Adrenal gland (tissue), 12 donors: ENCODE data around the gene SLC30A4. TPM values are rescaled to one million over a fixed set of nuclear protein-coding genes. Genes with fewer than 3 reads are reported as not detected.

ENCODE experiments used
- DNase-seq, 7 donors: peaks; one replicate each; pipeline ENCODE4 v3.0.0-alpha.2; 2019 to 2020
- H3K27ac ChIP-seq, 5 donors: fragments of 200-600 bp; sonication (generic) in 4 of 5; 1 replicate in 3 of 5; 2 replicates in 2 of 5; pipeline versions ENCODE4 v1.5.1 to v1.8.0; 2016 to 2020; ENCODE audit warnings: mild to moderate bottlenecking in 1 of 5
- H3K27me3 ChIP-seq: fragments of 200-600 bp; 2 replicates; pipeline ENCODE4 v1.8.0; 2021
- H3K36me3 ChIP-seq, 2 donors: fragments of 200-600 bp; replicated peaks in 1 of 2; 1 replicate in 1 of 2; 2 replicates in 1 of 2; pipeline versions ENCODE4 v1.5.1 to v1.8.0; 2018 to 2022
- H3K4me1 ChIP-seq, 2 donors: fragments of 200-600 bp; replicated peaks in 1 of 2; 1 replicate in 1 of 2; 2 replicates in 1 of 2; pipeline versions ENCODE4 v1.5.1 to v1.8.0; 2018 to 2021
- H3K4me3 ChIP-seq, 4 donors: fragments of 200-600 bp; sonication (generic) in 3 of 4; one replicate each; pipeline ENCODE4 v1.5.1; 2016 to 2018
- H3K9me3 ChIP-seq, 3 donors: fragments of 200-600 bp; sonication (generic) in 1 of 3; replicated peaks in 1 of 3; 1 replicate in 2 of 3; 2 replicates in 1 of 3; pipeline versions ENCODE4 v1.5.1 to v1.8.0; 2016 to 2021
- CTCF ChIP-seq, 6 experiments: fragments of 450-650 bp in 4 of 6; fragments of 200-600 bp in 2 of 6; sonication (generic) in 1 of 6; IDR thresholded peaks; 1 replicate in 5 of 6; 2 replicates in 1 of 6; pipeline versions ENCODE4 v1.5.1 to v1.8.0; 2016 to 2021; ENCODE audit warnings: antibody characterized with exemption in 6 of 6, mild to moderate bottlenecking in 2 of 6, moderate library complexity in 1 of 6
- POLR2A ChIP-seq, 2 donors: fragments of 450-650 bp; IDR thresholded peaks; one replicate each; pipeline ENCODE4 v1.6.1; 2017; ENCODE audit warnings: antibody characterized with exemption in 2 of 2, mild to moderate bottlenecking in 2 of 2, moderate library complexity in 1 of 2
- WGBS, 4 donors: extraction: QIAGEN DNeasy Blood & Tissue Kit in 2 of 4; methylation state at CpG; one replicate each; pipeline versions ENCODE4 v1.1.5 to v1.1.7; 2013 to 2017; 5-methylcytosine and 5-hydroxymethylcytosine counted together
- intact Hi-C, 2 donors: fragments of 100-400 bp; cut with DNase I; formaldehyde crosslinking; loops; one replicate each; pipeline versions ENCODE4 v1.14.1 to v1.15.0; 2022 to 2023
- polyA plus RNA-seq, 3 donors: library from polyadenylated mRNA; stranded (reverse); fragments of 200-250 nt in 2 of 3; fragments of 350-450 nt in 1 of 3; fragmentation: Illumina TruSeq in 1 of 3; extraction: RNeasy Lipid Tissue Mini Kit (QIAGEN cat#74804) in 1 of 3; gene quantifications; one replicate each; pipeline ENCODE4 v1.2.3, GENCODE V29; 2013 to 2014
- total RNA-seq, 9 donors: library from RNA; depleted of rRNA in 4 of 9; stranded (reverse); fragments of >200 nt in 4 of 9; fragments of 120-200 nt in 1 of 9; fragmentation: NEBNext Ultra II Directional in 1 of 9; extraction: Animal tissue kit (Norgen Biotek cat#: 25700) in 1 of 9; gene quantifications; one replicate each; pipeline versions ENCODE4 v1.1.0 to v1.2.4, GENCODE V29; 2013 to 2023
- donor health status: healthy with polysubstance abuse.
- donor health status: Bipolar disorder and iron deficiency.
- donor health status: DM: yes; HTN: yes; CAD: no.
- donor health status: DM: no; HTN: no; CAD: no.
- donor health status: DM: no; HTN: no; CAD: no.
- donor health status: DM: yes; HTN: yes; CAD: no.

Gene SLC30A4
- total and polyA plus RNA-seq, 12 donors = 1.5 to 10.6 (median 6.1) TPM

GRCh38 chr15:45544266-45545023, 21.9 kb upstream of the SLC30A4 start:
- H3K4me3 ChIP-seq = no peak overlapping the region
- H3K9me3 ChIP-seq = no peaks in the 10 kb centered on the region
- no peak for DNase-seq
- 69 to 85% (median 71%) methylated on average over 4 of the region's 4 CpGs for WGBS, 4 donors
- no peak overlapping the region for H3K27ac ChIP-seq
- H3K4me1 ChIP-seq = no peaks in the 10 kb centered on the region
- no peaks in the 10 kb centered on the region for H3K36me3 ChIP-seq
- TF ChIP-seq CTCF (IDR thresholded peaks at IDR 0.05) (no peak), POLR2A (IDR thresholded peaks at IDR 0.05) (no peak)
- no peaks in the 10 kb centered on the region for H3K27me3 ChIP-seq
- intact Hi-C loops = no loop called here

- H3K4me1 ChIP-seq = no peaks in the 10 kb centered on the region
- intact Hi-C loops = no loop called here
- no peaks in the 10 kb centered on the region for H3K36me3 ChIP-seq
- H3K27ac ChIP-seq = no peak overlapping the region
- H3K9me3 ChIP-seq = no peaks in the 10 kb centered on the region
- 81 to 93% (median 89%) methylated on average over 3 of the region's 3 CpGs for WGBS, 4 donors
- DNase-seq = no peak
- H3K27me3 ChIP-seq = no peaks in the 10 kb centered on the region
- H3K4me3 ChIP-seq = no peak overlapping the region
- TF ChIP-seq CTCF (IDR thresholded peaks at IDR 0.05) (no peak), POLR2A (IDR thresholded peaks at IDR 0.05) (no peak)
These were observed 20.5 kb upstream of the SLC30A4 start for GRCh38 chr15:45543051-45543450.

- intact Hi-C loops = no loop called here
- TF ChIP-seq CTCF (IDR thresholded peaks at IDR 0.05) (no peak), POLR2A (IDR thresholded peaks at IDR 0.05) (no peak)
- no peak overlapping the region for H3K27ac ChIP-seq
- WGBS, 4 donors = 71 to 100% (median 83%) methylated on average over 1 of the region's 1 CpG
- no peaks in the 10 kb centered on the region for H3K4me1 ChIP-seq
- DNase-seq = no peak
- H3K4me3 ChIP-seq = no peak overlapping the region
- H3K36me3 ChIP-seq = no peaks in the 10 kb centered on the region
- H3K27me3 ChIP-seq = no peaks in the 10 kb centered on the region
- no peaks in the 10 kb centered on the region for H3K9me3 ChIP-seq
These were observed 18.0 kb upstream of the SLC30A4 start for GRCh38 chr15:45540531-45540930.

GRCh38 chr15:45539680-45540079, 17.1 kb upstream of the SLC30A4 start:
- no peak overlapping the region for H3K4me3 ChIP-seq
- no peaks in the 10 kb centered on the region for H3K9me3 ChIP-seq
- TF ChIP-seq CTCF (IDR thresholded peaks at IDR 0.05) = no peak
- intact Hi-C loops = no loop called here
- no peak overlapping the region for H3K27ac ChIP-seq
- no peaks in the 10 kb centered on the region for H3K36me3 ChIP-seq
- no peak for DNase-seq
- H3K27me3 ChIP-seq = no peaks in the 10 kb centered on the region
- 93 to 97% (median 95%) methylated on average over 3 of the region's 3 CpGs for WGBS, 4 donors
- H3K4me1 ChIP-seq = no peaks in the 10 kb centered on the region
